Thoracic aorta (tissue), 2 donors: ENCODE data around the gene PPCS. TPM values are rescaled to one million over a fixed set of nuclear protein-coding genes. Genes with fewer than 3 reads are reported as not detected.
A peak's percentile ranks its signal among the peaks of the same experiment; 100 is the strongest.

Source experiments
- ATAC-seq: fragments of 150-250 bp; one replicate; pipeline ENCODE4 v1.8.0; 2017; ENCODE audit warnings: low read depth; ENCODE audit not compliant: insufficient number of reproducible peaks, low FRiP score
- DNase-seq: peaks from one replicate; pipeline ENCODE4 v3.0.0-alpha.2; 2020; ENCODE audit warnings: low spot score
- H3K27ac ChIP-seq, 2 donors: fragments of 200-600 bp; sonication (generic); 1 replicate in 1 of 2; 2 replicates in 1 of 2; pipeline ENCODE4 v1.5.1; 2016; ENCODE audit warnings: mild to moderate bottlenecking in 2 of 2, moderate library complexity in 2 of 2
- H3K27me3 ChIP-seq: fragments of 200-600 bp; sonication (generic); replicated peaks from 2 replicates; pipeline ENCODE4 v1.6.0; 2016; ENCODE audit warnings: mild to moderate bottlenecking; ENCODE audit not compliant: insufficient read depth
- H3K36me3 ChIP-seq: fragments of 200-600 bp; sonication (generic); one replicate; pipeline ENCODE4 v1.5.1; 2016
- H3K4me1 ChIP-seq, 2 donors: fragments of 200-600 bp; sonication (generic); 1 replicate in 1 of 2; 2 replicates in 1 of 2; pipeline versions ENCODE4 v1.5.1 to v1.6.0; 2016; ENCODE audit warnings: low read depth in 2 of 2, mild to moderate bottlenecking in 1 of 2; ENCODE audit not compliant: control insufficient read depth in 1 of 2
- H3K4me3 ChIP-seq: fragments of 200-600 bp; sonication (generic); 2 replicates; pipeline ENCODE4 v1.5.1; 2016; ENCODE audit warnings: mild to moderate bottlenecking
- H3K9me3 ChIP-seq: fragments of 200-600 bp; sonication (generic); 2 replicates; pipeline ENCODE4 v1.5.1; 2016
- CTCF ChIP-seq: fragments of 200-600 bp; sonication (generic); IDR thresholded peaks from one replicate; pipeline ENCODE4 v1.5.1; 2019; ENCODE audit warnings: antibody characterized with exemption
- total RNA-seq, 2 donors: library from RNA; depleted of rRNA; stranded (reverse); fragments of >200 nt; gene quantifications; one replicate each; pipeline versions ENCODE4 v1.1.0 to v1.2.3, GENCODE V29; 2016

Gene PPCS
- total RNA-seq, 2 donors from 2014 or later, result 46.0 to 53.3 TPM

- ATAC-seq (no peak), DNase-seq (no peak)
Measured at GRCh38 chr1:42461196-42461595, 4.9 kb downstream of the PPCS start.

GRCh38 chr1:42462828-42463763 lies 6.8 kb downstream of the PPCS start, which contains the start of gene CCDC30:
Gene CCDC30, plus strand, starts transcription at chr1:42463286. Its CDS starts 17,266 bp downstream, at chr1:42480552.
- ATAC-seq (peak; percentile 98), DNase-seq (peak; percentile 96)
- Histone ChIP-seq H3K9me3 (no peaks in the 10 kb centered on the region), H3K36me3 (peaks cover 2% of the 10 kb centered on the region), H3K4me1 (peaks cover 0 to 14% of the 10 kb centered on the region in 2 donors), H3K4me3 (peak within 1 kb of the TSS; percentile 81), H3K27me3 (no peaks in the 10 kb centered on the region), H3K27ac (peak within 1 kb of the TSS in 1 of 2 donors; percentile 32)
- no peak for TF ChIP-seq CTCF

More at GRCh38 chr1:42461196-42461595, 4.9 kb downstream of the PPCS start:
- H3K4me3 ChIP-seq, result no peak overlapping the region
- H3K9me3 ChIP-seq, result no peaks in the 10 kb centered on the region
- H3K27ac ChIP-seq, result no peak overlapping the region
- no peak for TF ChIP-seq CTCF
- peaks cover 6 to 23% of the 10 kb centered on the region in 2 donors for H3K4me1 ChIP-seq
- peaks cover 5% of the 10 kb centered on the region for H3K36me3 ChIP-seq
- no peaks in the 10 kb centered on the region for H3K27me3 ChIP-seq

GRCh38 chr1:42463921-42464320 lies 7.6 kb downstream of the PPCS start:
- H3K9me3 ChIP-seq, result no peaks in the 10 kb centered on the region
- H3K27ac ChIP-seq, result no peak overlapping the region
- no peak for DNase-seq
- H3K36me3 ChIP-seq, result no peaks in the 10 kb centered on the region
- peaks cover 0 to 14% of the 10 kb centered on the region in 2 donors for H3K4me1 ChIP-seq
- H3K4me3 ChIP-seq, result peak overlapping the region; percentile 81
- ATAC-seq, result no peak
- TF ChIP-seq CTCF, result no peak
- no peaks in the 10 kb centered on the region for H3K27me3 ChIP-seq

GRCh38 chr1:42466030-42466429 lies 9.7 kb downstream of the PPCS start:
- Histone ChIP-seq H3K27me3 (no peaks in the 10 kb centered on the region), H3K36me3 (no peaks in the 10 kb centered on the region), H3K4me3 (no peak overlapping the region), H3K27ac (no peak overlapping the region), H3K9me3 (no peaks in the 10 kb centered on the region), H3K4me1 (peaks cover 0 to 14% of the 10 kb centered on the region in 2 donors)
- TF ChIP-seq CTCF, result no peak
- no peak for ATAC-seq
- no peak for DNase-seq

- H3K27ac ChIP-seq, result no peak overlapping the region
- TF ChIP-seq CTCF, result no peak
- H3K4me3 ChIP-seq, result no peak overlapping the region
- no peaks in the 10 kb centered on the region for H3K4me1 ChIP-seq
- H3K9me3 ChIP-seq, result no peaks in the 10 kb centered on the region
- no peaks in the 10 kb centered on the region for H3K27me3 ChIP-seq
- DNase-seq (no peak), ATAC-seq (no peak)
- H3K36me3 ChIP-seq, result no peaks in the 10 kb centered on the region
Measured at GRCh38 chr1:42469727-42470126, 13.4 kb downstream of the PPCS start.
